Left lung (tissue), 10 donors: Measurements from ENCODE around the gene SMURF1. TPM values are rescaled to one million over a fixed set of nuclear protein-coding genes. Genes with fewer than 3 reads are reported as not detected.
A peak's percentile ranks its signal among the peaks of the same experiment; 100 is the strongest.

Experiments used
- ATAC-seq: fragments of 200-7000 bp; cut with Tn5 transposase; one replicate; pipeline ENCODE4 v1.9.1; 2020; ENCODE audit warnings: moderate library complexity
- DNase-seq, 4 donors: peaks; one replicate each; pipeline ENCODE4 v3.0.0-alpha.2; 2013 to 2020
- H3K27ac ChIP-seq, 2 donors: fragments of 200-600 bp; sonication (generic) in 1 of 2; one replicate each; pipeline versions ENCODE4 v1.5.0 to v1.8.0; 2020 to 2021
- H3K27me3 ChIP-seq, 2 donors: fragments of 200-600 bp; sonication (generic) in 1 of 2; one replicate each; pipeline versions ENCODE4 v1.5.0 to v1.8.0; 2020 to 2021
- H3K36me3 ChIP-seq, 2 donors: fragments of 200-600 bp; sonication (generic) in 1 of 2; one replicate each; pipeline versions ENCODE4 v1.5.0 to v1.8.0; 2020 to 2021
- H3K4me1 ChIP-seq, 2 donors: fragments of 200-600 bp; one replicate each; pipeline ENCODE4 v1.8.0; 2021
- H3K4me3 ChIP-seq, 2 donors: fragments of 200-600 bp; sonication (generic) in 1 of 2; one replicate each; pipeline versions ENCODE4 v1.5.0 to v1.8.0; 2020 to 2021; ENCODE audit warnings: mild to moderate bottlenecking in 1 of 2
- H3K9me3 ChIP-seq, 2 donors: fragments of 200-600 bp; sonication (generic) in 1 of 2; one replicate each; pipeline versions ENCODE4 v1.5.0 to v1.8.0; 2020 to 2021
- CTCF ChIP-seq, 2 donors: fragments of 200-600 bp; sonication (generic) in 1 of 2; IDR thresholded peaks; one replicate each; pipeline versions ENCODE4 v1.5.0 to v1.8.0; 2021; ENCODE audit warnings: antibody characterized with exemption in 2 of 2
- intact Hi-C, 2 donors: fragments of 100-400 bp; cut with DNase I; formaldehyde crosslinking; loops; one replicate each; pipeline versions ENCODE4 v1.11.2 to v1.14.2; 2022
- polyA plus RNA-seq, 6 donors: library from polyadenylated mRNA; unstranded; fragments of 120-200 nt; gene quantifications; one replicate each; pipeline ENCODE4 v1.2.1, GENCODE V29; 2013; ENCODE audit not compliant: insufficient read length in 6 of 6
- total RNA-seq, 2 donors: library from RNA; stranded (reverse); fragmentation: NEBNext Ultra II Directional; extraction: Animal tissue kit (Norgen Biotek cat#: 25700); gene quantifications; one replicate each; pipeline ENCODE4 v1.2.1, GENCODE V29; 2021
- donor health status: DM: no; HTN: yes; CAD: no.
- donor health status: DM: no; HTN: no; CAD: no.

Gene SMURF1
- total and polyA plus RNA-seq, 8 donors = 15.6 to 43.4 (median 18.3) TPM

- Histone ChIP-seq H3K9me3 (no peaks in the 10 kb centered on the region), H3K36me3 (peaks cover 0 to 98% of the 10 kb centered on the region in 2 donors), H3K4me3 (no peak overlapping the region), H3K27ac (no peak overlapping the region), H3K27me3 (no peaks in the 10 kb centered on the region), H3K4me1 (no peaks in the 10 kb centered on the region)
- DNase-seq (no peak), ATAC-seq (no peak)
- intact Hi-C loops = loop anchor here in 1 of 2 donors (5.0 kb wide), 1 partner anchor 269 kb away; no protein-coding TSS in a partner anchor
- no peak for TF ChIP-seq CTCF (IDR thresholded peaks at IDR 0.05)
Observed at GRCh38 chr7:99042957-99043356, 101.0 kb downstream of the SMURF1 start.

- Histone ChIP-seq H3K27ac (no peak overlapping the region), H3K36me3 (peaks cover 3 to 98% of the 10 kb centered on the region in 2 donors)
Observed at GRCh38 chr7:99041526-99041925, 102.4 kb downstream of the SMURF1 start.

GRCh38 chr7:99040104-99040958 is 103.6 kb downstream of the SMURF1 start:
- Histone ChIP-seq H3K4me1 (no peaks in the 10 kb centered on the region), H3K4me3 (no peak overlapping the region), H3K27me3 (no peaks in the 10 kb centered on the region), H3K9me3 (no peaks in the 10 kb centered on the region), H3K27ac (no peak overlapping the region), H3K36me3 (peaks cover 3 to 98% of the 10 kb centered on the region in 2 donors)
- intact Hi-C loops = loop anchor here in 1 of 2 donors (5.0 kb wide), 1 partner anchor 272 kb away; no protein-coding TSS in a partner anchor
- DNase-seq (peak in 3 of 4 donors; percentile 68 to 90 (median 79)), ATAC-seq (peak; percentile 86)
- peak; percentile 60 to 74 for TF ChIP-seq CTCF (IDR thresholded peaks at IDR 0.05)

More at GRCh38 chr7:99041526-99041925, 102.4 kb downstream of the SMURF1 start:
- ATAC-seq = no peak
- Histone ChIP-seq H3K9me3 (no peaks in the 10 kb centered on the region), H3K4me3 (no peak overlapping the region), H3K4me1 (no peaks in the 10 kb centered on the region), H3K27me3 (no peaks in the 10 kb centered on the region)
- TF ChIP-seq CTCF (IDR thresholded peaks at IDR 0.05) = no peak
- DNase-seq = no peak
- intact Hi-C loops = loop anchor here in 1 of 2 donors (5.0 kb wide), 1 partner anchor 271 kb away; no protein-coding TSS in a partner anchor

- H3K4me1 ChIP-seq = no peaks in the 10 kb centered on the region
- no peak for TF ChIP-seq CTCF (IDR thresholded peaks at IDR 0.05)
- intact Hi-C loops = no loop called here
- peaks cover 3 to 98% of the 10 kb centered on the region in 2 donors for H3K36me3 ChIP-seq
- H3K9me3 ChIP-seq = no peaks in the 10 kb centered on the region
- no peak overlapping the region for H3K4me3 ChIP-seq
- no peak overlapping the region for H3K27ac ChIP-seq
- ATAC-seq = no peak
- no peak for DNase-seq
- no peaks in the 10 kb centered on the region for H3K27me3 ChIP-seq
Observed at GRCh38 chr7:99039384-99039891, 104.5 kb downstream of the SMURF1 start.
